Measurements from ENCODE around the gene DHRS2.
"Not testable (repeated sequence)": the region's sequence is repeated elsewhere in the genome, so short reads cannot be mapped to it uniquely, and the experiment has no call there.

DNA sequence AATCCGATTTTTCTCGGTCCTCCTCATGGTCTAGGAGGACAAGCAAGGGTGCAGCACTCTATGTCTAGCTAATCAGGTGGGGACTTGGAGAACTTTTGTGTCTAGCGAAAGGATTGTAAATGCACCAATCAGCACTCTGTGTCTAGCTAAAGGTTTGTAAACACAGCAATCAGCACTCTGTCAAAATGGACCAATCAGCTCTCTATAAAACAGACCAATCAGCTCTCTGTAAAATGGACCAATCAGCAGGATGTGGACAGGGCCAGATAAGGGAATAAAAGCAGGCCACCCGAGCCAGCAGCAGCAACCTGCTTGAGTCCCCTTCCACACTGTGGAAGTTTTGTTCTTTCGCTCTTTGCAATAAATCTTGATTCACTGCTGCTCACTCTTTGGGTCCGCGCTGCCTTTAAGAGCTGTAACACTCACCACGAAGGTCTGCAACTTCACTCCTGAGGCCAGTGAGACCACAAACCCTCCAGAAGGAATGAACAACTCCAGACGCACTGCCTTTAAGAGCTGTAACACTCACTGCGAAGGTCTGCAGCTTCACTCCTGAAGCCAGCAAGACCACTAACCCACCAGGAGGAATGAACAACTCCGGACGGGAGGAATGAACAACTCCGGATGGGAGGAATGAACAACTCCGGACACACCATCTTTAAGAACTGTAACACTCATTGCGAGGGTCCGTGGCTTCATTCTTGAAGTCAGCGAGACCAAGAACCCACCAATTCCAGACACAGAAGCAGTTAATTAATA lies 1.7 kb downstream of the DHRS2 start:
- TF ChIP-seq, protein P1, sequence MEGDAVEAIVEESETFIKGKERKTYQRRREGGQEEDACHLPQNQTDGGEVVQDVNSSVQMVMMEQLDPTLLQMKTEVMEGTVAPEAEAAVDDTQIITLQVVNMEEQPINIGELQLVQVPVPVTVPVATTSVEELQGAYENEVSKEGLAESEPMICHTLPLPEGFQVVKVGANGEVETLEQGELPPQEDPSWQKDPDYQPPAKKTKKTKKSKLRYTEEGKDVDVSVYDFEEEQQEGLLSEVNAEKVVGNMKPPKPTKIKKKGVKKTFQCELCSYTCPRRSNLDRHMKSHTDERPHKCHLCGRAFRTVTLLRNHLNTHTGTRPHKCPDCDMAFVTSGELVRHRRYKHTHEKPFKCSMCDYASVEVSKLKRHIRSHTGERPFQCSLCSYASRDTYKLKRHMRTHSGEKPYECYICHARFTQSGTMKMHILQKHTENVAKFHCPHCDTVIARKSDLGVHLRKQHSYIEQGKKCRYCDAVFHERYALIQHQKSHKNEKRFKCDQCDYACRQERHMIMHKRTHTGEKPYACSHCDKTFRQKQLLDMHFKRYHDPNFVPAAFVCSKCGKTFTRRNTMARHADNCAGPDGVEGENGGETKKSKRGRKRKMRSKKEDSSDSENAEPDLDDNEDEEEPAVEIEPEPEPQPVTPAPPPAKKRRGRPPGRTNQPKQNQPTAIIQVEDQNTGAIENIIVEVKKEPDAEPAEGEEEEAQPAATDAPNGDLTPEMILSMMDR (IDR thresholded peaks at IDR 0.05) = not testable (repeated sequence)
- not testable (repeated sequence) for TF ChIP-seq POLR2A (IDR thresholded peaks at IDR 0.05)
